ENCODE data around the gene SMYD3.

Gene SMYD3

DNA sequence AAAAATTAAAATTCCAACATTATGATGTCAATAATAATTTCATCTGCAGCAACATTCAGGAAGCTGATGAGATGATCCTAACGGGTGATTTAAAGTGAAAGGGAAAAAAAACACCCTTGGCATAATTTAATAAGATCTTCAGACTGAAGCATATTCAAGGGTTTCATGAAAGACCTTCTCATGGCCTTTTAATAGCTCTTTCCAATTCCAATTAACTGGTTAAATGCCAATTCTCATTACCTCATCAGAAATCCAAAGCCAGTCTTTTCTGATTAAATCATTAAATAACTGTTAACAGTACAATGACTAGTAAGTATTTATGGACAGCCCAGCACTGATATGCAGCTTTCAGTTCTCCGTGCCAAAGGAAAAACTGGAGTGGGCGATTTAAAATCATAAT lies 407.5 kb downstream of the SMYD3 start:
- no peaks in the 10 kb centered on the region for H3K36me3 ChIP-seq
- no peak overlapping the region for H3K4me3 ChIP-seq (ENCODE audit: low read depth, low read length)
- H3K9me3 ChIP-seq: no peaks in the 10 kb centered on the region; the same call in 1 of the 2 replicates
- H3K4me1 ChIP-seq: peaks cover 46% of the 10 kb centered on the region
- TF ChIP-seq, protein P1, sequence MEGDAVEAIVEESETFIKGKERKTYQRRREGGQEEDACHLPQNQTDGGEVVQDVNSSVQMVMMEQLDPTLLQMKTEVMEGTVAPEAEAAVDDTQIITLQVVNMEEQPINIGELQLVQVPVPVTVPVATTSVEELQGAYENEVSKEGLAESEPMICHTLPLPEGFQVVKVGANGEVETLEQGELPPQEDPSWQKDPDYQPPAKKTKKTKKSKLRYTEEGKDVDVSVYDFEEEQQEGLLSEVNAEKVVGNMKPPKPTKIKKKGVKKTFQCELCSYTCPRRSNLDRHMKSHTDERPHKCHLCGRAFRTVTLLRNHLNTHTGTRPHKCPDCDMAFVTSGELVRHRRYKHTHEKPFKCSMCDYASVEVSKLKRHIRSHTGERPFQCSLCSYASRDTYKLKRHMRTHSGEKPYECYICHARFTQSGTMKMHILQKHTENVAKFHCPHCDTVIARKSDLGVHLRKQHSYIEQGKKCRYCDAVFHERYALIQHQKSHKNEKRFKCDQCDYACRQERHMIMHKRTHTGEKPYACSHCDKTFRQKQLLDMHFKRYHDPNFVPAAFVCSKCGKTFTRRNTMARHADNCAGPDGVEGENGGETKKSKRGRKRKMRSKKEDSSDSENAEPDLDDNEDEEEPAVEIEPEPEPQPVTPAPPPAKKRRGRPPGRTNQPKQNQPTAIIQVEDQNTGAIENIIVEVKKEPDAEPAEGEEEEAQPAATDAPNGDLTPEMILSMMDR (IDR thresholded peaks at IDR 0.05; ENCODE audit: low read depth, low read length): no peak
- H3K27me3 ChIP-seq: no peaks in the 10 kb centered on the region
- DNase-seq: no peak

DNA sequence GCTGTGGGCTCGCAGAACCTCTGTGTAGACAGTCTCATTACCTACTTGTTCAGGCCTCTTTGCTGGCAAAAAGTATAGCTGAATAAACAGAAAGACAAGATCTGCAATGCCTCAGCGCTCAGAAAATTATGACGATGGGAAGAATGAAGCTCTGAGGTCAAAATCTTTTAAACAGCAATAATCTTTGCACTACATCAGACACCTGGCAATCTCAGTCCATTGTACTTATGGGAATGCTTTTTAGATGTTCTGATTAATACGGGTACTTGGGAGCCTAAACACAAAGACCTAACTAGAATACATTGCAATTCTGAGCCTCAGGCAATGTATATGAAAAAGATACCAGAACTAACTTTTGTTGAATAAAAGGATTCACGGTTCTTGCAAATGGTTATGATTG lies 410.7 kb downstream of the SMYD3 start:
- DNase-seq: no peak
- TF ChIP-seq, protein P1 (IDR thresholded peaks at IDR 0.05; ENCODE audit: low read depth, low read length): no peak
- H3K36me3 ChIP-seq: no peaks in the 10 kb centered on the region
- no peaks in the 10 kb centered on the region for H3K9me3 ChIP-seq
- H3K27me3 ChIP-seq: no peaks in the 10 kb centered on the region
- peaks cover 41% of the 10 kb centered on the region for H3K4me1 ChIP-seq
- H3K4me3 ChIP-seq (ENCODE audit: low read depth, low read length): no peak overlapping the region

DNA sequence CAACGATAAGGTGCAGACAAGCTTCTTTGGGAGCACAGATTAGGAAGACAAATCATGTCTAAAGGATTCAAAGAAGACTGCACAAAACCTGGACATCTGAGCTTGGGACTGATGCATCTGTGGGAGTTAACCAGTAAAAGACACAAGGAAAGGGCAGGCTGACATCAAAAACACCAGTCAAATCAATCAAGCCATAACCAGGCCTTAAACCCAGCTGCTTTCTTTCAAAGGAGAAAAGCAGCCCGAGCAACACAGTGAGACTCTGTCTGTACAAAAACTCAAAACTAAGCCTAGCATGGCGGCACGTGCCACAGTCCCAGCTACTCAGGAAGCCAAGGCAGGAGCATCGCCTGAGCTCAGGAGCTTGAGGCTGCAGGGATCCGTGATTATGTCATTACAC lies 411.6 kb downstream of the SMYD3 start:
- H3K9me3 ChIP-seq: no peaks in the 10 kb centered on the region
- TF ChIP-seq, protein P1 (IDR thresholded peaks at IDR 0.05; ENCODE audit: low read depth, low read length): no peak
- H3K4me1 ChIP-seq: peaks cover 35% of the 10 kb centered on the region
- H3K4me3 ChIP-seq (ENCODE audit: low read depth, low read length): no peak overlapping the region
- no peaks in the 10 kb centered on the region for H3K27me3 ChIP-seq
- no peak for DNase-seq
- no peaks in the 10 kb centered on the region for H3K36me3 ChIP-seq

DNA sequence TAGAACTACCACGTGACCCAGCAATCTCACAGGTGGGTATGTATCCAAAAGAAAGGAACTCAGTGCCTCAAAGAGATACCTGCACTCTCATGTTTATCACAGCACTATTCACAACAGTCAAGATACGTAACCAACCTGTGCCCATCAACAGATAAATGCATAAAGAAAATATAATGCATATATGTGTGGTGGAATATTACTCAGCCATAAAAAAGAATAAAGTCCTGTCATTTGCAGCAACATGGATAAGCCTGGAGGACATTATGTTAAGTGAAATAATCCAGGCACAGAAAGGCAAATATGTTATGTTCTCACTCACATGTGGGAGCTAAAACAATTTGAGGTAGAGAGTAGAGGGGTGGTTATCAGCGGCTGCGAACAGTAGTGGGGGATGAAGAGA lies 413.8 kb downstream of the SMYD3 start:
- no peak for DNase-seq
- peaks cover 18% of the 10 kb centered on the region for H3K4me1 ChIP-seq
- H3K9me3 ChIP-seq: no peaks in the 10 kb centered on the region
- H3K36me3 ChIP-seq: no peaks in the 10 kb centered on the region
- TF ChIP-seq, protein P1 (IDR thresholded peaks at IDR 0.05; ENCODE audit: low read depth, low read length): no peak
- H3K4me3 ChIP-seq (ENCODE audit: low read depth, low read length): no peak overlapping the region
- H3K27me3 ChIP-seq: no peaks in the 10 kb centered on the region

DNA sequence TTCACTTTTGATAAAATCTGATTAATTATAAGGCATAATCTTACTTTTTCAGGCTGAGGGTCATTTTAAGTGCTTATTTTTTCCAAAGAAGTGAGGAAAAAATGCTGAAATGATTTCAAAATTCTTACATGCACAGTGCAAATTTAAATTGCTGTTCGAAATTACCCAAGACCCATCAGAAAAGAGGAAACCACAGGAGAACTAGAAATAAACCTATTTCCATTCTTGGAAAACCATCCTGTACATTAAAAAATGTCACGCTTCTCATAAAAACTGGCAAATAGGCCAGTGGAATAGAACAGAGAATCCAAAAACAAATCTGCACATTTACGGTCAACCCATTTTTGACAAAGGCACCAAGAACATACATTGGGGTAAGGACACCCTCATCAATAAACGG lies 414.9 kb downstream of the SMYD3 start:
- Histone ChIP-seq H3K9me3 (no peaks in the 10 kb centered on the region), H3K36me3 (no peaks in the 10 kb centered on the region), H3K4me1 (peaks cover 18% of the 10 kb centered on the region), H3K27me3 (no peaks in the 10 kb centered on the region), H3K4me3 (ENCODE audit: low read depth, low read length) (no peak overlapping the region)
- TF ChIP-seq, protein P1 (IDR thresholded peaks at IDR 0.05; ENCODE audit: low read depth, low read length): no peak
- DNase-seq: no peak

DNA sequence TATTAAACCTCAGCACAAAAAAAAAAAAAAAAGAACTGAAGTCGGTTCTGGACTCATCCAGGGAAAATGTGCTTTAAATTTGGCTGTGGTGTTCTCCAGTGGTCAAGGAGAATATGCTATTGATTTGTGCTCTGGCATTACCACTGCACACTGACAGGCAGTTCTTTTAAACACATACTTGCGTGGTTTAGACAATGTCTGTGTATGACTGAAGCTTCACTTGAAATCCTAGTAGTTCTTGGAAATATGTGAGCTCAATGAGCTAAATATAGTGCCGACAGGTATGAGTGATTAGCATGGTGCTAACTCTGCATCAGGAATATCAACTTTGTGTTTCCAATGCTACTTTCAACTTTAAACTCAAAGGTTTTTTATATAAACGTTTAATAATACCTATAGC lies 415.6 kb downstream of the SMYD3 start:
- H3K27me3 ChIP-seq: no peaks in the 10 kb centered on the region
- no peaks in the 10 kb centered on the region for H3K36me3 ChIP-seq
- no peak overlapping the region for H3K4me3 ChIP-seq (ENCODE audit: low read depth, low read length)
- H3K9me3 ChIP-seq: no peaks in the 10 kb centered on the region
- TF ChIP-seq, protein P1 (IDR thresholded peaks at IDR 0.05; ENCODE audit: low read depth, low read length): no peak
- H3K4me1 ChIP-seq: peaks cover 15% of the 10 kb centered on the region
- no peak for DNase-seq
